H1 (cell line): ENCODE measurements around the gene WLS. TPM values are rescaled to one million over a fixed set of nuclear protein-coding genes. Genes with fewer than 3 reads are reported as not detected.

Source experiments
- CTBP2 ChIP-seq: IDR thresholded peaks from 2 replicates; pipeline ENCODE4 v1.7.0; 2011; ENCODE audit warnings: borderline replicate concordance, mild to moderate bottlenecking, moderate library complexity, mixed read lengths, low read length; ENCODE audit not compliant: insufficient read depth, insufficient read length
- GABPA ChIP-seq: IDR thresholded peaks from 2 replicates; pipeline ENCODE4 v1.6.1; 2011; ENCODE audit warnings: mild to moderate bottlenecking, low read length, moderate library complexity, borderline replicate concordance; ENCODE audit not compliant: insufficient read depth
- KDM4A ChIP-seq: IDR thresholded peaks from one replicate; pipeline ENCODE4 v1.7.1; 2012; ENCODE audit warnings: low read depth, mild to moderate bottlenecking, moderate library complexity, low read length, inconsistent platforms; ENCODE audit not compliant: severe bottlenecking
- MAX ChIP-seq: IDR thresholded peaks from 2 replicates; pipeline ENCODE4 v1.6.1; 2012; ENCODE audit warnings: inconsistent platforms
- PHF8 ChIP-seq: fragments of 200-600 bp; sonication (generic); conservative IDR thresholded peaks from 2 replicates; pipeline ENCODE4 v1.7.1; 2012; ENCODE audit warnings: low read depth, mild to moderate bottlenecking, inconsistent platforms, low read length, moderate library complexity
- RBBP5 ChIP-seq: IDR thresholded peaks from 2 replicates; pipeline ENCODE4 v1.7.1; 2012; ENCODE audit warnings: low read depth, mild to moderate bottlenecking, inconsistent platforms, low read length, moderate library complexity, borderline replicate concordance
- SP2 ChIP-seq: IDR thresholded peaks from 2 replicates; pipeline ENCODE4 v1.6.1; 2012; ENCODE audit warnings: mild to moderate bottlenecking, low read length, inconsistent platforms
- SUZ12 ChIP-seq: fragments of 200-600 bp; sonication (generic); IDR thresholded peaks from 2 replicates; pipeline ENCODE4 v1.6.1; 2012; ENCODE audit warnings: mild to moderate bottlenecking, inconsistent platforms, low read length, moderate library complexity, mixed read lengths
- TAF1 ChIP-seq: IDR thresholded peaks from 2 replicates; pipeline ENCODE4 v1.6.1; 2011; ENCODE audit warnings: mild to moderate bottlenecking, low read depth, low read length
- TAF7 ChIP-seq: optimal IDR thresholded peaks from 2 replicates; pipeline ENCODE3; 2011; ENCODE audit warnings: low read depth, mild to moderate bottlenecking, inconsistent platforms, low read length, moderate library complexity, borderline replicate concordance
- TBP ChIP-seq: IDR thresholded peaks from 2 replicates; pipeline ENCODE4 v1.6.1; 2011; ENCODE audit warnings: low read depth, low read length, improper control_type of control experiment
- TCF12 ChIP-seq: IDR thresholded peaks from 2 replicates; pipeline ENCODE4 v1.6.1; 2011; ENCODE audit warnings: low read depth, mild to moderate bottlenecking, low read length
- polyA plus RNA-seq, 7 experiments: library from polyadenylated mRNA; depleted of rRNA in 3 of 7; stranded (reverse) in 5 of 7; unstranded in 2 of 7; fragments of >200 nt in 5 of 7; fragments of 200-250 nt in 2 of 7; gene quantifications; 1 replicate in 5 of 7; 2 replicates in 1 of 7; 4 replicates in 1 of 7; pipeline versions ENCODE4 v1.2.1 to v1.2.3, GENCODE V29; 2011 to 2013; ENCODE audit warnings: missing spikeins in 2 of 7, mixed read lengths in 2 of 7
- total RNA-seq: library from RNA; stranded (reverse); fragmentation: NEBNext Ultra II Directional; extraction: Animal tissue kit (Norgen Biotek cat#: 25700); gene quantifications from 2 replicates; pipeline ENCODE4 v1.2.1, GENCODE V29; 2021

The WLS gene
- total and polyA plus RNA-seq, 2 of the 8 experiments (the other 6 are each of a cell fraction or from before 2014, with no cell fraction given), result 1.2 to 2.7 TPM

- TF ChIP-seq GABPA (peak; percentile 38; the same call in 1 of the 2 replicates), KDM4A (peak; percentile 94), MAX (0 out of 2 replicates have a peak, but pooled peaks have one; percentile 37), CTBP2 (peak; percentile 94), TAF1 (0 out of 2 replicates have a peak, but pooled peaks have one; percentile 32), TAF7 (no peak), TBP (peak; percentile 73; the same call in 1 of the 2 replicates), PHF8 (0 out of 2 replicates have a peak, but pooled peaks have one; percentile 36), SUZ12 (peak; percentile 59; the same call in 1 of the 2 replicates), SP2 (no peak), RBBP5 (peak; percentile 89; the same call in 1 of the 2 replicates), TCF12 (0 out of 2 replicates have a peak, but pooled peaks have one; percentile 49)
These were observed at the start of gene WLS (continued) for GRCh38 chr1:68232289-68233148.
